Type B pancreatic cell (in vitro differentiated cells): ENCODE results near the gene CHFR. TPM values are rescaled to one million over a fixed set of nuclear protein-coding genes. Genes with fewer than 3 reads are reported as not detected.
A peak's percentile ranks its signal among the peaks of the same experiment; 100 is the strongest.
"Not testable (repeated sequence)": the region's sequence is repeated elsewhere in the genome, so short reads cannot be mapped to it uniquely, and the experiment has no call there.

Experiments
- DNase-seq: peaks from one replicate; pipeline ENCODE4 v3.0.0; 2021; ENCODE audit warnings: mixed read lengths; ENCODE audit not compliant: unreplicated experiment; ENCODE audit errors: extremely low spot score
- H3K27ac Mint-ChIP-seq: 2 replicates; pipeline ENCODE4 v1.8.0; 2021; ENCODE audit warnings: mild to moderate bottlenecking, mixed read lengths
- H3K27me3 Mint-ChIP-seq: 2 replicates; pipeline ENCODE4 v1.8.0; 2021; ENCODE audit warnings: mixed read lengths
- H3K36me3 Mint-ChIP-seq: 2 replicates; pipeline ENCODE4 v1.8.0; 2021; ENCODE audit warnings: mixed read lengths
- H3K4me1 Mint-ChIP-seq: one replicate; pipeline ENCODE4 v1.8.0; 2021; ENCODE audit warnings: mixed read lengths; ENCODE audit not compliant: unreplicated experiment
- H3K4me3 Mint-ChIP-seq: 2 replicates; pipeline ENCODE4 v1.8.0; 2021; ENCODE audit warnings: mild to moderate bottlenecking, mixed read lengths
- H3K9me3 Mint-ChIP-seq: 2 replicates; pipeline ENCODE4 v1.8.0; 2021; ENCODE audit warnings: mixed read lengths
- total RNA-seq: library from RNA; stranded (reverse); gene quantifications from 2 replicates; pipeline ENCODE4 v1.2.1, GENCODE V29; 2021; ENCODE audit warnings: low replicate concordance
- TF ChIP-seq, protein P1 (sequence below): fragments of 200-600 bp; sonication (generic); conservative IDR thresholded peaks from 2 replicates; pipeline ENCODE4 v1.5.0; 2021; ENCODE audit warnings: antibody characterized with exemption, mild to moderate bottlenecking

Gene CHFR
- total RNA-seq, 1 donor from 2014 or later, result 37.1 TPM

DNA sequence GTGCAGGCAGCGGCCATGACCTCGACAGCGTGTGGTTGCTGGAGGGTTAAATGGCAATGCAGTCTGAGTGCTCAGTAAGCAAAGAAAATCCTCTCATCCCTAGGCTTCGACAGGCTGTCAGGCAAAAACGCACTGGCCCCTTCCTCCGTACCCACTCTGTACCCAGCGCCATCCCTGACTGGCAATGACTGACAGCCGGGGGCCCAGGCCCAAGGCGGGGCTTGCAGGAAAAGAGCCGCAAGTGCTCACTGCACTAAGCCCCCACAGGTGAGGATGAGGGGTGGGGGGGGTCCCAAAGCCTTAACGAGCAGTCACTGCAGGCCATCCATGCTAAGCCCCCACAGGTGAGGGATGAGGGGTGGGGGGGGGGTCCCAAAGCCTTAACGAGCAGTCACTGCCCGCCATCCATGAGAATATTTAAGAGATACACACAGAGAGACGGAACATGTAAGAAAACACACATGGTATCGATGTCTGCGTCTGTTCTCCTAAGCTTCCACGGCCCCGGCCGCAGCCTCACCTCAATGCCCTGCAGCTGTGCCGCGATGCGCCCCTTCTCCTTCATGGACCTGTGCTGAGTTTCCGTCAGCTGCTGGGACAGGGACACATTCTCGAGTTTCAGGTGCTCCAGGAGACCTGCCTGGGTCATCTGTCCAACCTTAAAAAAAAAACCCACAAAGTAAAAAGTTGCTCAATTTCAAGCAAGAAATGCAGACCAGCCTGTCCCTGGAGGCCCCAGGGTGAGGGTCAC is 89.4 kb downstream of the CHFR start:
- Mint-ChIP-seq H3K27me3 (no peaks in the 10 kb centered on the region), H3K27ac (no peak overlapping the region), H3K4me3 (no peak overlapping the region), H3K4me1 (no peaks in the 10 kb centered on the region), H3K9me3 (no peaks in the 10 kb centered on the region), H3K36me3 (peaks cover 10% of the 10 kb centered on the region)
- DNase-seq, result no peak
- TF ChIP-seq, protein P1, sequence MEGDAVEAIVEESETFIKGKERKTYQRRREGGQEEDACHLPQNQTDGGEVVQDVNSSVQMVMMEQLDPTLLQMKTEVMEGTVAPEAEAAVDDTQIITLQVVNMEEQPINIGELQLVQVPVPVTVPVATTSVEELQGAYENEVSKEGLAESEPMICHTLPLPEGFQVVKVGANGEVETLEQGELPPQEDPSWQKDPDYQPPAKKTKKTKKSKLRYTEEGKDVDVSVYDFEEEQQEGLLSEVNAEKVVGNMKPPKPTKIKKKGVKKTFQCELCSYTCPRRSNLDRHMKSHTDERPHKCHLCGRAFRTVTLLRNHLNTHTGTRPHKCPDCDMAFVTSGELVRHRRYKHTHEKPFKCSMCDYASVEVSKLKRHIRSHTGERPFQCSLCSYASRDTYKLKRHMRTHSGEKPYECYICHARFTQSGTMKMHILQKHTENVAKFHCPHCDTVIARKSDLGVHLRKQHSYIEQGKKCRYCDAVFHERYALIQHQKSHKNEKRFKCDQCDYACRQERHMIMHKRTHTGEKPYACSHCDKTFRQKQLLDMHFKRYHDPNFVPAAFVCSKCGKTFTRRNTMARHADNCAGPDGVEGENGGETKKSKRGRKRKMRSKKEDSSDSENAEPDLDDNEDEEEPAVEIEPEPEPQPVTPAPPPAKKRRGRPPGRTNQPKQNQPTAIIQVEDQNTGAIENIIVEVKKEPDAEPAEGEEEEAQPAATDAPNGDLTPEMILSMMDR, result no peak

DNA sequence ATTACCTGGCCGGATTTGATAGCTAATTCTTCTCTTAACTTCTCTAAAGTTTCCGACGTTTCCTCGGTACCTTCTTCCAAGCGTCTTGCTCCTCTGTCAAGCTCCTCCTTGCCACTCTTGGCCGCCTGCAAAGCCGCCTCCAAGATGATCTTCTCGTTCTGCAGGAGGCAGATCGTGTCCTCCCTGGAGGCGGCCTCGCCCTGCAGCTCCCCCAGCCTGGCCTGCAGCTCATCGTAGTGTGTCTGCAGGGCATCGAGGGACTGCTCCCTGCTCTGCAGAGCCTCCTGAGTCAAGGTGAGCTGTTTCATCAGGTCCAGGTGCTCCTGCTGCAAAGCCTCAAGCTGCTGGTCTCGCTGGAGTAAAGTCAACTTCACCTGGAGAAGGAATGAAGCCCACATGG is 91.6 kb downstream of the CHFR start:
- H3K36me3 Mint-ChIP-seq, result peaks cover 16% of the 10 kb centered on the region
- no peaks in the 10 kb centered on the region for H3K27me3 Mint-ChIP-seq
- TF ChIP-seq, protein P1, result no peak
- H3K4me3 Mint-ChIP-seq, result no peak overlapping the region
- no peak overlapping the region for H3K27ac Mint-ChIP-seq
- H3K4me1 Mint-ChIP-seq, result no peaks in the 10 kb centered on the region
- H3K9me3 Mint-ChIP-seq, result no peaks in the 10 kb centered on the region
- DNase-seq, result no peak

DNA sequence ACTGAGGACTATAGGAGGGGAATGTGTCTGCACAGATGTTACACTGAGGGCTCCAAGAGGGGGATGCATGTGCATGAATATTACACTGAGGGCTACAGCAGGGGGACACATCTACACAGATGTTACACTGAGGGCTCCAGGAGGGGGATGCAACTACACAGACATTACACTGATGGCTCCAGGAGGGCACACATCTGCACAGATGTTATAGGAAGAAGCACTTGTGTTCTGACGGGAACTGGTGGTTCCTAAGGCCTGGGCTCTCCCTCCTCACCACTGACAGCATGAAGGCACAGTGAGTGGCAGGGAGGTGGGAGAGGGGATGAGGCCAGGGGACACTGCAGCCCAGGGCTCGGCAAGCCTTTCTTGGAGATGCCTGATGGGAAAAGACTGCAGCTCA is 95.5 kb downstream of the CHFR start:
- H3K27ac Mint-ChIP-seq, H3K4me1 Mint-ChIP-seq, DNase-seq, H3K27me3 Mint-ChIP-seq, H3K9me3 Mint-ChIP-seq, H3K4me3 Mint-ChIP-seq: not testable (repeated sequence)
- H3K36me3 Mint-ChIP-seq, result peaks cover 28% of the 10 kb centered on the region

DNA sequence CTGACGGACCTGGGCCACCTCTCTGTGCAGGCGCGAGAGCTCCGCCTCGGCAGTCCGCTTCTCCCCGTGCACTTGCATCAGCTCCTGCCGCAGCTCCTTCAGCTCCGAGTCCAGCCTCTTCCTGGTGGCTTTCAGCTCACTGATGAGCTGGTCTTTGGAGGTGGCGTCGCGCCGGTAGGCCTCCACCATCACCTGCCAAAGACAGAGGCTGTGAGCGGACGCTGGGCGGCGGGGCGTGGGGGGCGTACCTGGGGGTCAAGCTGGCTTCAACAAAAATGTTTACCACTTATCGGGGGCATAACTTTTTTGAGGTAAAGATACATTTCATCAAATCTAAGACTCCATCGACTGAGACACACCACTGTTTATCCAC is 98.3 kb downstream of the CHFR start:
- peaks cover 40% of the 10 kb centered on the region for H3K36me3 Mint-ChIP-seq
- DNase-seq, result no peak
- no peak overlapping the region for H3K4me3 Mint-ChIP-seq
- TF ChIP-seq, protein P1, result no peak
- no peaks in the 10 kb centered on the region for H3K4me1 Mint-ChIP-seq
- no peaks in the 10 kb centered on the region for H3K9me3 Mint-ChIP-seq
- H3K27ac Mint-ChIP-seq, result no peak overlapping the region
- no peaks in the 10 kb centered on the region for H3K27me3 Mint-ChIP-seq

DNA sequence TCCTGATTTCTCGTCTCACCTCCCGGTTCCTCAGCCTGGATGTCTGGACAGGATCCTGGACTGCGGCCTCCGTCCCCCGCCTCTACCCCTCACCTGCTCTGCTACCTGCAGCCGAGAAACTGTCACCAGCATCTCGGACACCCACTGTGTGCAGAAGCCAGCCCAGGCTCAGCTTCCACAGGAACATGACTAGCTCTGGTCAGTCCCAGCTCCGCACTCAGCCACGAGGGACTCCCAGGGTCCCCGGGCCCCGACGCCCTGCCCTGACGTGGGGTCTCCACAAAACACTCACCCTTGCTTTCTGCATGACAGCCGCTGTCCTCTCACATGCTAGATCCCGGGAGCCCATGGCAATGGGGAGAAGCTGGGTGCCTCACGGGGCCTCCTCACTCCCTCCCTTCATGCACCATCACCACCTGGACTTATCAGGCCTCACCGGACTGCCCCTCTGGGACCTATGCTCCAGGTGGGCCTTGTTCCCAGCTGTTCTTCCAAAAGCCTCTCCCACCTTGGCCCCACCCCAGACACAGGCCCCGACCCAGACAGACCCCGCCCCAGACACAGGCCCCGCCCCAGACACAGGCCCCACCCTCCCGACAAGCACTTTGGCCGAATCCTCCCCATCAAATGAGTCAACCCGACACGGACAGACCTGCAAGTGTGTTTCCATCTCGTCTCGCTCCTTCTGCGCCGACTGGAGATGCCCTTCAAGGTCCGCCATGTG is 98.9 kb downstream of the CHFR start:
- Mint-ChIP-seq H3K36me3 (peaks cover 37% of the 10 kb centered on the region), H3K4me1 (no peaks in the 10 kb centered on the region), H3K27ac (peak overlapping the region; percentile 48), H3K9me3 (no peaks in the 10 kb centered on the region), H3K27me3 (no peaks in the 10 kb centered on the region), H3K4me3 (no peak overlapping the region)
- DNase-seq, result no peak
- TF ChIP-seq, protein P1, result no peak

DNA sequence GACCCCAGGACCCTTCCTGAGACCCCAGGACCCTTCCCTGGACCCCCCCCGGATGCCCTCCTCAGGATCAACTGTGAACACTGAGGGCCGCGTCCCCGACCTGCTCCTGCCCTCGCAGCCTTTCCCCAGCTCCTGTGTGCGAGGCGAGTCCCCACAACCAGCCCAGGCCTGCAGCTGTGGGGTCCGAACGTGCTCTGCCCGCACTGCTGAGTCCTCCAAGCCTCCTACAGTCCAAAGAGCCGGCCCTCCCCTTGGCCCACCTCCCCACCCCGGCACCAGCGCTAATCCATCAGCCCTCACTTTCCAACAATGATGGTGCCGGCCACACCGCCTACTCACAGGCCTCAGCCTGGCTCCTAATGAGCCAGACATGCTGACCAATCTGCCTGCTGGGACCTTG is 99.5 kb downstream of the CHFR start:
- H3K27me3 Mint-ChIP-seq, result no peaks in the 10 kb centered on the region
- TF ChIP-seq, protein P1, result no peak
- peak overlapping the region; percentile 48 for H3K27ac Mint-ChIP-seq
- DNase-seq, result no peak
- H3K4me3 Mint-ChIP-seq, result no peak overlapping the region
- peaks cover 37% of the 10 kb centered on the region for H3K36me3 Mint-ChIP-seq
- no peaks in the 10 kb centered on the region for H3K9me3 Mint-ChIP-seq
- H3K4me1 Mint-ChIP-seq, result no peaks in the 10 kb centered on the region
